HepG2 (cell line): ENCODE results near the gene SF3B6. TPM values are rescaled to one million over a fixed set of nuclear protein-coding genes. Genes with fewer than 3 reads are reported as not detected.
A peak's percentile ranks its signal among the peaks of the same experiment; 100 is the strongest.

Experiments used
- AGO2 ChIP-seq: fragments of 200-400 bp; formaldehyde crosslinking; optimal IDR thresholded peaks from 2 replicates; pipeline ENCODE3; 2017; ENCODE audit warnings: mild to moderate bottlenecking, low read depth, low read length, moderate library complexity
- ATF1 ChIP-seq: IDR thresholded peaks from 2 replicates; pipeline ENCODE4 v1.6.1; 2016; ENCODE audit warnings: mild to moderate bottlenecking, control low read depth
- DPF2 ChIP-seq: sonication (generic); formaldehyde crosslinking; IDR thresholded peaks from 2 replicates; pipeline ENCODE4 v1.4.0; 2020; ENCODE audit warnings: mild to moderate bottlenecking, low read depth, missing genetic modification reagents, borderline replicate concordance
- ELF3 ChIP-seq: IDR thresholded peaks from 2 replicates; pipeline ENCODE4 v1.6.1; 2016; ENCODE audit warnings: missing genetic modification reagents, missing compliant biosample characterization
- FOXO1 ChIP-seq: sonication (generic); formaldehyde crosslinking; IDR thresholded peaks from 2 replicates; pipeline ENCODE4 v1.4.0; 2020; ENCODE audit warnings: missing genetic modification reagents
- MAFK ChIP-seq, 2 experiments: IDR thresholded peaks in 1 of 2; conservative IDR thresholded peaks in 1 of 2; 2 replicates each; pipeline ENCODE4 v1.6.1; 2011; ENCODE audit warnings: improper control_type of control experiment in 2 of 2, low read length in 2 of 2
- MATR3 ChIP-seq: sonication (generic); formaldehyde crosslinking; IDR thresholded peaks from 2 replicates; pipeline ENCODE4 v1.4.0; 2020; ENCODE audit warnings: missing genetic modification reagents
- MED1 ChIP-seq: sonication (generic); formaldehyde crosslinking; IDR thresholded peaks from 2 replicates; pipeline ENCODE4 v1.4.0; 2020; ENCODE audit warnings: missing genetic modification reagents
- NFKBIZ ChIP-seq: IDR thresholded peaks from 2 replicates; pipeline ENCODE4 v1.6.1; 2018; ENCODE audit warnings: missing genetic modification reagents, missing compliant biosample characterization
- PRDM15 ChIP-seq: sonication (generic); formaldehyde crosslinking; IDR thresholded peaks from 2 replicates; pipeline ENCODE4 v1.4.0; 2020; ENCODE audit warnings: missing genetic modification reagents
- SNRNP70 ChIP-seq: fragments of 200-400 bp; formaldehyde crosslinking; IDR thresholded peaks from 2 replicates; pipeline ENCODE4 v1.6.1; 2017; ENCODE audit warnings: mild to moderate bottlenecking, low read depth, low read length, moderate library complexity
- TCF12 ChIP-seq, 2 experiments: fragments of 450-650 bp in 1 of 2; sonication (generic) in 1 of 2; formaldehyde crosslinking in 1 of 2; IDR thresholded peaks; 2 replicates each; pipeline versions ENCODE4 v1.6.1 to v1.8.0; 2017 to 2022; ENCODE audit warnings: antibody characterized with exemption in 1 of 2, mild to moderate bottlenecking in 1 of 2, missing genetic modification reagents in 1 of 2, moderate library complexity in 1 of 2
- TCF7 ChIP-seq: sonication (generic); IDR thresholded peaks from 2 replicates; pipeline ENCODE4 v1.6.1; 2016; ENCODE audit warnings: antibody characterized with exemption, low read depth
- THAP11 ChIP-seq: IDR thresholded peaks from 2 replicates; pipeline ENCODE4 v1.6.1; 2016; ENCODE audit warnings: missing biosample characterization, missing genetic modification reagents
- TRAFD1 ChIP-seq: sonication (generic); formaldehyde crosslinking; IDR thresholded peaks from 2 replicates; pipeline ENCODE4 v1.5.1; 2020; ENCODE audit warnings: missing genetic modification reagents, mild to moderate bottlenecking, borderline replicate concordance
- ZNF230 ChIP-seq: sonication (generic); formaldehyde crosslinking; IDR thresholded peaks from 2 replicates; pipeline ENCODE4 v1.4.0; 2020; ENCODE audit warnings: mild to moderate bottlenecking, missing genetic modification reagents
- ZNF282 ChIP-seq: fragments of 450-650 bp; IDR thresholded peaks from 2 replicates; pipeline ENCODE4 v1.6.1; 2018; ENCODE audit not compliant: partially characterized antibody
- ZNF430 ChIP-seq: sonication (generic); formaldehyde crosslinking; IDR thresholded peaks from 2 replicates; pipeline ENCODE4 v1.9.0; 2021; ENCODE audit warnings: mild to moderate bottlenecking, missing genetic modification reagents
- ZNF451 ChIP-seq: sonication (generic); formaldehyde crosslinking; IDR thresholded peaks from 2 replicates; pipeline ENCODE4 v1.5.0; 2020; ENCODE audit warnings: mild to moderate bottlenecking, missing genetic modification reagents
- ZSCAN25 ChIP-seq: sonication (generic); formaldehyde crosslinking; IDR thresholded peaks from 2 replicates; pipeline ENCODE4 v1.8.0; 2022; ENCODE audit warnings: mild to moderate bottlenecking, missing genetic modification reagents
- polyA plus RNA-seq, 8 experiments: library from polyadenylated mRNA; depleted of rRNA in 3 of 8; stranded (reverse) in 7 of 8; unstranded in 1 of 8; fragments of >200 nt; fragmentation: Illumina TruSeq in 4 of 8; extraction: Trizol in 4 of 8; gene quantifications; 2 replicates each; pipeline versions ENCODE4 v1.2.1 to v1.2.3, GENCODE V29; 2011 to 2016; ENCODE audit warnings: low read depth in 4 of 8, missing spikeins in 1 of 8, mixed read lengths in 1 of 8; ENCODE audit not compliant: insufficient read depth in 1 of 8
- total RNA-seq, 5 experiments: library from RNA; depleted of rRNA; stranded (reverse); fragments of >200 nt; fragmentation: Illumina TruSeq; extraction: Trizol; gene quantifications; 2 replicates each; pipeline ENCODE4 v1.2.3, GENCODE V29; 2016; ENCODE audit warnings: low read depth in 1 of 5
- TF ChIP-seq, protein P1 (sequence below): sonication (generic); formaldehyde crosslinking; IDR thresholded peaks from 2 replicates; pipeline ENCODE4 v1.5.1; 2020; ENCODE audit warnings: missing genetic modification reagents, mild to moderate bottlenecking, borderline replicate concordance
- TF ChIP-seq, protein P2 (sequence below): sonication (generic); formaldehyde crosslinking; IDR thresholded peaks from 2 replicates; pipeline ENCODE4 v1.5.1; 2020; ENCODE audit warnings: missing genetic modification reagents, mild to moderate bottlenecking, borderline replicate concordance

The SF3B6 gene
- total and polyA plus RNA-seq, 2 of the 13 experiments (the other 11 are each of a cell fraction or from before 2014, with no cell fraction given), result 177 to 182 TPM

DNA sequence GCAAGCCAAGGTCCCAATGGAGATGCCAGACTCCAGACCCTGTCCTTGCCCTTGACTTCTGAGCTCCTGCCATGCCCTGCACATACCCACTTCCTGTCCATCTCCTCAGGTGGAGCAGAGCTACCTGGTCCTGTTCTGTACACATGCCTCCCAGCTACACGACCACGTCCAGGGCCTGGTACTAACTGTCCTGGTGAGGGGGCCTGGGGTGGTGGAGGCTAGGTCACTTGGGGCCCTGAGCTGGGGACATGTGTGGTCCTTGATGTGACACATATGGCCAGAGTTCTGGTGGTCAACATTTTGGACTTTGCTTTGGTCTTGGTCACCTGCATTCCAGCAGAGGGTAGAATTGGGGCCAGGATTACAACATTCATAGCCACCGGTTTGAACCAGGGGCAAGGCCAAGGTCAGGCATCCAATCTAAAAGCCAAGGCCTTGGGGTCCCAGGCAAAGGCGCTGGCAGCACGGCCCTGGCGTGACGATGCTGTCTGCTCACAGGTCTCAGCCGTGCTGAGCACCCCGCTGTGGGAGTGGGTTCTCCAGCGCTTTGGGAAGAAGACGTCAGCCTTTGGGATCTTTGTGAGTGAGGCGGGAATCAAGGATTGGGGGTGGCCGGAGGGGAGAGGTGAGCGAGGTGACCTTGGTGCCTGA is 53.7 kb downstream of the SF3B6 start (continued):
- TF ChIP-seq, protein P1, sequence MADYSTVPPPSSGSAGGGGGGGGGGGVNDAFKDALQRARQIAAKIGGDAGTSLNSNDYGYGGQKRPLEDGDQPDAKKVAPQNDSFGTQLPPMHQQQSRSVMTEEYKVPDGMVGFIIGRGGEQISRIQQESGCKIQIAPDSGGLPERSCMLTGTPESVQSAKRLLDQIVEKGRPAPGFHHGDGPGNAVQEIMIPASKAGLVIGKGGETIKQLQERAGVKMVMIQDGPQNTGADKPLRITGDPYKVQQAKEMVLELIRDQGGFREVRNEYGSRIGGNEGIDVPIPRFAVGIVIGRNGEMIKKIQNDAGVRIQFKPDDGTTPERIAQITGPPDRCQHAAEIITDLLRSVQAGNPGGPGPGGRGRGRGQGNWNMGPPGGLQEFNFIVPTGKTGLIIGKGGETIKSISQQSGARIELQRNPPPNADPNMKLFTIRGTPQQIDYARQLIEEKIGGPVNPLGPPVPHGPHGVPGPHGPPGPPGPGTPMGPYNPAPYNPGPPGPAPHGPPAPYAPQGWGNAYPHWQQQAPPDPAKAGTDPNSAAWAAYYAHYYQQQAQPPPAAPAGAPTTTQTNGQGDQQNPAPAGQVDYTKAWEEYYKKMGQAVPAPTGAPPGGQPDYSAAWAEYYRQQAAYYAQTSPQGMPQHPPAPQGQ (CRISPR knock-in tag), result no peak
- TF ChIP-seq TCF12 (IDR thresholded peaks at IDR 0.05), result no peak
- TF ChIP-seq TCF12 (CRISPR knock-in tag; IDR thresholded peaks at IDR 0.05), result peak; percentile 74; the same call in 1 of the 2 replicates
- TF ChIP-seq MATR3 (CRISPR knock-in tag), result no peak
- TF ChIP-seq DPF2 (CRISPR knock-in tag), result 0 out of 2 replicates have a peak, but pooled peaks have one; percentile 24
- TF ChIP-seq MED1, result peak; percentile 76
- TF ChIP-seq ELF3 (CRISPR knock-in tag), result 0 out of 2 replicates have a peak, but pooled peaks have one; percentile 17
- peak; percentile 61; the same call in 1 of the 2 replicates for TF ChIP-seq THAP11 (CRISPR knock-in tag)
- TF ChIP-seq ATF1 (CRISPR knock-in tag), result no peak
- no peak for TF ChIP-seq ZSCAN25 (CRISPR knock-in tag)
- no peak for TF ChIP-seq TRAFD1
- TF ChIP-seq, protein P2, sequence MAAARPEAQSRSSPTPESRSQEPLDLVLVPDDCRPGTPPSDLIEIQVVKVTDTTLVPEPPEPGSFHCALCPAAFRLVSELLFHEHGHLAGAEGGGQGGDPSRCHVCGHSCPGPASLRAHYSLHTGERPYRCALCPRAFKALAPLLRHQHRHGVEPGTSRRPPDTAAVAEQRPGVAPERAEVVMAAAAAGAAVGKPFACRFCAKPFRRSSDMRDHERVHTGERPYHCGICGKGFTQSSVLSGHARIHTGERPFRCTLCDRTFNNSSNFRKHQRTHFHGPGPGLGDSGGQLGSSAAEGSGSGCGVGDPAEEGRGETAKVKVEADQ (CRISPR knock-in tag), result 0 out of 2 replicates have a peak, but pooled peaks have one; percentile 35
- TF ChIP-seq ZNF451, result 0 out of 2 replicates have a peak, but pooled peaks have one; percentile 86
- no peak for TF ChIP-seq NFKBIZ (CRISPR knock-in tag)
- no peak for TF ChIP-seq SNRNP70
- TF ChIP-seq FOXO1 (CRISPR knock-in tag), result peak; percentile 70
- no peak for TF ChIP-seq ZNF430 (CRISPR knock-in tag)
- TF ChIP-seq AGO2, result no peak
- no peak for TF ChIP-seq MAFK (conservative IDR thresholded peaks at IDR 0.05 in 1 of 2, IDR thresholded peaks at IDR 0.05 in 1 of 2; ENCODE audit: low read length in 2 of 2)
- TF ChIP-seq PRDM15, result no peak
- no peak for TF ChIP-seq ZNF230 (CRISPR knock-in tag)
- TF ChIP-seq TCF7, result peak; percentile 57; the same call in 1 of the 2 replicates
- TF ChIP-seq ZNF282, result no peak
